GF-D8 (cell line): Measurements from ENCODE around the gene TMEM59L.
A peak's percentile ranks its signal among the peaks of the same experiment; 100 is the strongest.

Source experiments
- DNase-seq: peaks from one replicate; lab custom pipeline; 2025; lab: John Stamatoyannopoulos, UW

Gene TMEM59L

GRCh38 chr19:18608805-18609716 is 3.6 kb upstream of the TMEM59L start:
- no peak for DNase-seq

DNA sequence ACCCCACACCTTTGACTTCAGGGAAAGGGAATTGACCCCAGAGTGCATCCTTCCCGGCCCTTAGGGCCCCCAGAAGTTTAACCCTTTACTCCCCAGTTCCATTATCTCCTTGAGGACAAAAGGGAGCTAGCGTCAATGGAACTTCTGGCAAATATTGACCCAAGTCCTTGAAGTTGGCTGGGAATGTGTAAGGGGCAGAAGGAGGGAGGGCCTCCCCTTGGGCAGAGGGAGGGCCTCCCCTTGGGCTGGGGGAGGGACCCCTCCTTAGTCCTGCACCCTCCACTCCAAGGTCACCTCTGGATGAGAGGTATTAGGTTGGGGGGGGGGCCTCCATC is 3.0 kb upstream of the TMEM59L start:
- DNase-seq, result no peak

DNA sequence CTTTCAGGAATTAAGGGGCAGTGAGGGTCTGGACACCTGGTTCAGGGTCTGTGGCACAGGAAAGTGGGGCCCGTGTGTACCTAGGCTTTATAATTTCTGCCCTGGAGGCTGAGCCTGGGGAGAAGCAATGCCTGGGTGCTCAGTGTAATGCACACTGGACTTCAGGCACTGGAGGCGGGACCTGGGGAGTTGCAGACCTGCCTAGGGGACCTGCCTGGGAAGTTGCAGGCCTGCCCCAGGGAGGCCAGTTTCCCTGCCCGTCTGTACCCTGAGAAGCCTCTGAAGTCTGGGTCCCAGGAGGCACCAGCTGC is 2.5 kb upstream of the TMEM59L start:
- DNase-seq, result no peak

DNA sequence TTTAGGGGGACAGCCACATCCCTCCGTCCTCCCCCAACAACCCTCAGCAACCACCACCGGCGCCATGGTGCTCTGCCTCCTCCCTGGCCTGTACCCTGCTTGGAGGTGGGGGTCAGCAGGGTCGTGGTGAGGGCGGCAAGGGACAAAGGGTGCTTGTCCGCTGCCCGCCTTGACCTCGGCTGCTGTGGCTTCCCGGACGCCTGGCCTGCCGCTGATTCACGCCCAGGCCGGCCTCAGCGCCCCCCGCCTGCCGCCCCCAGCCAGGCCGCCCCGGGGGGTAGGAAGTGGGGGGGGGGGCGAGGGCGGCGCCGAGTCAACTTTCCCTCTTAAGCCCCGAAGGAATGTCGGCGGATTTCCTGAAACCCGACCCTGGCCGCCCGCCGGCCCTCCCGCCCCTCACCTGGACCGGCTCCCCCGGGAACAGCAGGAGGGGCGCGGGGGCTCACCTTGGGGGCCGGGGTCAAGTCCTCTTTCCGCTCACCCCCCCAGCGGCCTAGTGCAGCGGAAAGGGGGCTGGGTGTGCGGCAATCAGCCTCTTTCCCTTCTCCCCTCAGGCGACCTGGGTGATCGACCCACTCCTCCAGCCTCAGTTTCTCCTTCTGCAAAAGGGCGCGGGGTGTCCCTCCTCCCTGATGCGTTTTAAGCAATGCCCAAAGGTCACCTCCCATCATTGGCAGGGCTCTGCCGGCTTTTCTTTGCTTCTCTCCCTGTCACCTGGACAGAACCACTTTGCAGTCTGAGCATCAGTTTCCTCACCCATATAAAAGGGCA is 1.9 kb upstream of the TMEM59L start:
- DNase-seq, result no peak

DNA sequence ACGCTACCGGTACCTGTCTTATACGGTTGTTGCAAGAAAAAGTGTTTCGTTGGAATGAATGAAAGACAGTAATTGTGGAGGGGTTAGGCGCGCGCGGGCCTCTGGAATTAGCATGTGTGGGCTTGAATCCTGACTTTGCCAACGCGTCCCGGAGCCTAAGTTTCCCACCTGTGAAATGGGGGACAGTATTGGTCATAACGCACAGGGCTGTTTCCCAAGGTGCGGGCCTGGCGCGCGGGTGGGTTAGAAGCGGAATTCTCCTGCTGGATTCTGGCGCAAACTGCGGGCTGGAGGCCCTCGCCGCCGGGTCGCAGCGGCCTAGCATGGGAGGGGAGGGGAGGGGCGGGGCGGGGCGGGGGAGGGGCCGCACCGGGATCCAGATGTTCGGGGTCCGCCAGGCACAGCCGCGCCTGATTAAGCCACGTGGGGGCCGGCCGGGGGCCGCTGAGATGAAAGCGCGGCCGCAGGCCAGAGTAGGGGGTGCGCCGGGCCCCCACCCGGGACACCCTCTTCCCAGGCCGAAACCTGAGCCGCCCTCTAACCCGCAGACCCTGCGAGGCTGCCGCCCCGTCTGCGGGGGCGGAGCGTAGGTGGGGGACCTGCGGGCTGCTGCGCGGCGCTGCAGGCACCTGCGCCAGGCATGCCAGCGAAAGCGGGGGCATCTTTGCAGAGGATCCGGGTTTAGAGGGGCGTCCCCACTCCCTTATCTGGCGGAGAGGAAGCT is 1.2 kb upstream of the TMEM59L start:
- DNase-seq, result no peak

DNA sequence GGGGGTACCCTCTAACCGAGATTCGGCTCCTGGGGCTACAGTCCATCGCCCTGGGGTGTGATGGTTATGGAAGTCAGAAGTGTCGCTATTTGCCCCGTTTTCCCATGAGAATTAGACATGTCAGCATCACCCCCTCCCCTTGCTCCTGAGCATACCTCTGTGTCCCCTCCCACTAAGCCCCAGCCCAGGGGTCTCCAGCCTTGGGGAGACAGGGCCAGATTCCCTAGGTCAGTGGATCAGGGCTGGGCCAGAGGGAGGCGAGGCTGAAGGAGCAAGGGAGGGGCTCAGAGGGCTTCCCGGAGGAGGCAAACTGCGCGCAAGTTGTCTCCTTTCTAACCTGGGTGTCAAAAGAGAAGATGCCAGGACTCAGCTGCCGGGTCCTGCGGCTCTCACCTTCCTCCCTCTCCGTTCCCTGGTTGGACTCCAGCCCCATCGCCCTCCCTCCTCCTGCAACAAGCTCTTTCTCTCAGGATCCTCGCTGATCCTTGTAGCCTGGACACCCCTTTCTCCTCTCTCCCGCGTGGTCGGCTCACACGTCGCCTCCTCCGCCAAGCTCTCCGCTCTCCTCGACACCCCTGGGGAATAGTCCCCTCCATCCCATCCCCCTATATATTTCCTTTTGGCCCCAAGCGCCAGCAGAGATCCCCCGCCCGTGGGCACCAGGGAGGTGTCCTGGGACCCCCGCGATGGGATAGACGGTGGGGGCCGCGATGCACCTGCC is 459 bp upstream of the TMEM59L start:
- DNase-seq, result no peak

GRCh38 chr19:18613589-18614234 is 1.0 kb downstream of the TMEM59L start:
- no peak for DNase-seq

- DNase-seq, result no peak
Measured at GRCh38 chr19:18616023-18616422, 3.4 kb downstream of the TMEM59L start.

DNA sequence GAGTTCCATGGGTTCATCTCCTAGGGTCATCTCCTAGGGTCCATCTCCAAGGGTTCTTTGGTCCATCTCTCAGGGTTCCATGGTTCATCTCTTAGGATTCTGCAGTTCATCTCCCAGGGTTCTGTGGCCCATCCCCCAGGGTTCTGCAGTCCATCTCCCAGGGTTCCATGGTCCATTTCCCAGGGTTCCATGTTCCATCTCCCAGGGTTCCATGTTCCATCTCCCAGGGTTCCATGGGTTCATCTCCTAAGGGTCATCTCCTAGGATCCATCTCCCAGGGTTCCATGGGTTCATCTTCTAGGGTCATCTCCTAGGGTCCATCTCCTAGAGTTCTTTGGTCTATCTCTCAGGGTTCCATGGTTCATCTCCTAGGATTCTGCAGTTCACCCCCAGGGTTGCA is 4.9 kb downstream of the TMEM59L start:
- no peak for DNase-seq

- no peak for DNase-seq
Measured at GRCh38 chr19:18618236-18618635, 5.6 kb downstream of the TMEM59L start.

DNA sequence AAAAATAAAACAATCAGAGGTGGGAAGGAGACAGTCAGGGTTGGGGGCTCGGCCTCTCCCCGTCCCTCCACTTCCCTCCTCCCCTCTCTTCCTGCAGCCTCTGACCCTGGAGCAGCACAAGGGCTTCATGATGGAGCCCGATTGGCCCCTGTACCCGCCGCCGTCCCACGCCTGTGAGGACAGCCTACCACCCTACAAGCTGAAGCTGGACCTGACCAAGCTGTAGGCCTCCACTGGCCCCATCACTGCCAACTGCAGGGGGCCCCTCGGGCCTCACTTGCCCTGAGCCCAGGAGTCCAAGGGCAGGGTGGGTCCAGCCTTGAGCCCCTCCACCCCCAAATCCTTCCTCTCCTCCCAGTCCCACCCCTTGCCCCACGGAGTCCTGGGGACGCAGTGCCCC is 7.6 kb downstream of the TMEM59L start:
- DNase-seq, result no peak

DNA sequence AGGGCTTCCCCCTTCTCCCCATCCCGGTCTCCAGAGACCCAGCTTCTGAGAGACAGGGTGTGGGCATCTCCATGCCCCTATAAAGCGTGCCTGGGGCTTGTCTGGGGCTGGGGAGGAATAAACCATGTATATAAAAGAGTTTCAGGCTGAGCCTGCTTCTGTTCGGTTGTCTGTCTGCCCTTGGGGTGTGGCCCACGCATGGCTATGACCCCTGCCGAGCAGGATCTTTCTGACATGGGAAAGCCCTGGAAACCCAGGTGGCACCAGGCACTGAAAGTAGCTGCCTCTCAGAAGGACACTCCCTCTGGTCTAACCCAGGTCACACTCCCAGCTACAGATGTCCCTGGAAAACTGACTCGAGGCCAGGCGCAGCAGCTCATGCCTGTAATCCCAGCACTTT is 8.2 kb downstream of the TMEM59L start:
- no peak for DNase-seq

GRCh38 chr19:18626906-18627305 is 14.2 kb downstream of the TMEM59L start:
- DNase-seq, result no peak

GRCh38 chr19:18629166-18630088 is 16.8 kb downstream of the TMEM59L start:
- DNase-seq, result no peak

- no peak for DNase-seq
Measured at GRCh38 chr19:18633321-18633720, 20.7 kb downstream of the TMEM59L start.

DNA sequence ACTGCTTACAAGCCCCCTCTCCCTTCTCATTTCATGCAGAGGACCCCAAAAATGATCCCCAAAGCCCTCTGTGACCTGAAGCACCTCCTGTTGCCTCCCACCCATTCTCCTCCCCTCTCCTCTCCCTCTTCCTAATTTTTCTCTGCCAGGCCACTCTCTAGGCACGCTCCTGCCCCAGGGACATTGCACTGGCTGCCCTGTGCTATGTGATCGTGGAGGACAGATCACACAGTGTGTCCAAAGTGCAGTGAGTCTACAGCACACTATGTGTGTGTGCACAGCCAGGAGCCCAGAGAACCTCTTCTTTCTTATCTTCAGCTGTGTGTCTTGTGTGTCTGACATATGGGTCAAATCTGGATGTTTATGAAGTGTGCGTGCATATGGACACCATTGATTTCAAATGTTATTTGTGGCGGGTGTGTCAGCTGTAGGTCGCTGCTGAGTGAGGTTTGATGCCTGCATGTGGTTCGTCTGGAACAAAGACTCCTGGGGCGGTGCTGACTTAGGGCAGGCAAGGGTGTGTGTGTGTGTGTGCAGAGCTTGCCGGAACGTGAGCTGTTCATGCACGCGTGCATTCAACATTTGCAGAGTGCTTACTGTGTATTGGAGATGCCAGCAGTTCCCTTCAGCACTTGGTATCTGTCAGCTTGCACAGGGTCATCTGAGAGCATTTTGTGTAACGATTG is 22.1 kb downstream of the TMEM59L start:
- no peak for DNase-seq

DNA sequence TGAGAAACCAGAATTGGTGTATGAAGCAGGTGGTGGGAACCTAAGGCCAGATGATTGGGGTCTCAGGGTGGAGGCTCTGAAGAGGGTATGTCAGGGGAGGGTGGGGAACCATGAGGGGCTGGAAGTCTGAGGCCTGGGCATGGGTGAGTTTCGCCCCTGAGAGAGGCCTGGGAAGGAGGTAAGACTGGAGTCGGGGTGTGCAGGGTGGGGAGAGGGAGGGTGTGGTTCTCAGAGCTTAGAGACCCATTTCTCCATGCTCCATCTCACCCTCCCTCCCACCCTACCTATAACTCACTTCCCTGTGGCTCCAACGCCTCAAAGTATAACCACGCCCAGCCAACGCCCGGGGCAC is 23.1 kb downstream of the TMEM59L start:
- no peak for DNase-seq

DNA sequence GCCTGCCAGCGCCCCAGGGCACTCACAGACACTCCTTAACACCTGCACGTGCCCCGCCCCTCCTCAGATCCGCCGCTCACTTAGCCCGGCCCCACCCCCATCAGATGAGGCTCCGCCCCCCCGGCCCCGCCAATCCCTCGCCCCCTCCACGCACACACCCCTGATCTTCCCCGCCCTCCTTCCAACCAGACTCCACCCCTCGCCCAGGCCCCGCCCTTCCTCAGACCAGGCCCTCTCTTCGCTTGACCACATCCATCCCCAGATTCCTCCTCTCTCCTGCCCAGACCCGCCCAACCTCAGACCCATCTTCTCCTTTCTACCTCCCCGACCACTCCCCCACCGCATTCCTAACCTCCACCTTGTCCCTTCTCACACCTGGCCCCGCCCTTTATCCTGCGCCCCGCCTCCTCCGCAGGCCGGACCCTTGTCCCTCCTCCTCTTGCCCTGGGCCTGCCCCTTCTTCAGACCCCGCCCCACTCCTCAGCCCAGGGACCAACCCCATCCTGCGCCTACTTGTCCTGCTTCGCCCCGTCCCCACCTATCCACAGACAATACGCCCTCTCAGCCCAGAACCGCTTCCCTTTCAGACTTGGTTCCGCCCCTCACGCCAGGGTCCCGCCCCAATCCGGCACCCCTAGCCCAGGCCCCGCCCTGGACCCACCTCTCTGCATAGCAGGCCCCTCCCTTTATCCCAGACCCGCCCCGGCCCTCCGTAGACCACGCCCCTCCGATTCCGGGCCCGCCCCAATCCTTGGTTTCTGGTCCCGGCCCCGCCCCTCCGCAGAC is 23.7 kb downstream of the TMEM59L start:
- peak; percentile 79 for DNase-seq

- DNase-seq, result no peak
Measured at GRCh38 chr19:18636969-18637629, 24.4 kb downstream of the TMEM59L start, which contains the start of gene KLHL26. Gene KLHL26, plus strand, starts transcription at chr19:18637028. Its CDS starts 27 bp downstream, at chr19:18637055.
